OCI-LY1 (cell line): ENCODE data around the gene ARL11.

Experiments used
- CTCF ChIP-seq: fragments of 200-600 bp; sonication (generic), shearing (Covaris generic); IDR thresholded peaks from 2 replicates; pipeline ENCODE4 v1.5.1; 2017; ENCODE audit warnings: mild to moderate bottlenecking, antibody characterized with exemption, low read length, moderate library complexity, mixed read lengths
- EZH2 ChIP-seq: fragments of 200-600 bp; sonication (generic), shearing (Covaris generic); IDR thresholded peaks from 2 replicates; pipeline ENCODE4 v1.8.0; 2017; ENCODE audit warnings: borderline replicate concordance, mixed run types, mild to moderate bottlenecking, antibody characterized with exemption, low read length, moderate library complexity, mixed read lengths

- TF ChIP-seq CTCF (no peak), EZH2 (no peak)
These were observed 1.1 kb downstream of the ARL11 start for GRCh38 chr13:49629196-49629938.
